ENCODE data around the gene PPARG.

GRCh38 chr3:12461097-12461649 lies 172.3 kb downstream of the PPARG start:
- TF ChIP-seq, protein P1, sequence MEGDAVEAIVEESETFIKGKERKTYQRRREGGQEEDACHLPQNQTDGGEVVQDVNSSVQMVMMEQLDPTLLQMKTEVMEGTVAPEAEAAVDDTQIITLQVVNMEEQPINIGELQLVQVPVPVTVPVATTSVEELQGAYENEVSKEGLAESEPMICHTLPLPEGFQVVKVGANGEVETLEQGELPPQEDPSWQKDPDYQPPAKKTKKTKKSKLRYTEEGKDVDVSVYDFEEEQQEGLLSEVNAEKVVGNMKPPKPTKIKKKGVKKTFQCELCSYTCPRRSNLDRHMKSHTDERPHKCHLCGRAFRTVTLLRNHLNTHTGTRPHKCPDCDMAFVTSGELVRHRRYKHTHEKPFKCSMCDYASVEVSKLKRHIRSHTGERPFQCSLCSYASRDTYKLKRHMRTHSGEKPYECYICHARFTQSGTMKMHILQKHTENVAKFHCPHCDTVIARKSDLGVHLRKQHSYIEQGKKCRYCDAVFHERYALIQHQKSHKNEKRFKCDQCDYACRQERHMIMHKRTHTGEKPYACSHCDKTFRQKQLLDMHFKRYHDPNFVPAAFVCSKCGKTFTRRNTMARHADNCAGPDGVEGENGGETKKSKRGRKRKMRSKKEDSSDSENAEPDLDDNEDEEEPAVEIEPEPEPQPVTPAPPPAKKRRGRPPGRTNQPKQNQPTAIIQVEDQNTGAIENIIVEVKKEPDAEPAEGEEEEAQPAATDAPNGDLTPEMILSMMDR (IDR thresholded peaks at IDR 0.05; ENCODE audit: low read depth, low read length, poor library complexity, severe bottlenecking), result no peak
- no peak for TF ChIP-seq EZH2phosphoT487 (IDR thresholded peaks at IDR 0.05; ENCODE audit: borderline replicate concordance, low read length)

Measured in DOHH2 (cell line).